OCI-LY7 (cell line): Measurements from ENCODE around the gene AMBP. TPM values are rescaled to one million over a fixed set of nuclear protein-coding genes. Genes with fewer than 3 reads are reported as not detected.

Source experiments
- BruUV-seq: library from RNA; stranded (reverse); fragments of 400-500 nt; replicated peaks from 2 replicates; lab custom pipeline; 2021; lab: Mats Ljungman, UMichigan
- CTCF ChIA-PET: fragments of 300-600 bp; sonication (Branson Sonifier 250); formaldehyde crosslinking; loops from one replicate; lab custom pipeline; 2022; ENCODE audit warnings: antibody characterized with exemption; ENCODE audit not compliant: unreplicated experiment; lab: Charles Lee
- POLR2A ChIA-PET: fragments of 300-600 bp; sonication (Branson Sonifier 250); formaldehyde crosslinking; loops from one replicate; lab custom pipeline; 2022; ENCODE audit warnings: antibody characterized with exemption; lab: Charles Lee
- DNase-seq: peaks from one replicate; pipeline ENCODE4 v3.0.0-alpha.2; 2015; ENCODE audit warnings: low spot score
- H2AFZ ChIP-seq: fragments of 200-600 bp; sonication (generic), shearing (Covaris generic); 2 replicates; pipeline ENCODE4 v1.6.1; 2014; ENCODE audit warnings: mild to moderate bottlenecking, antibody characterized with exemption, low read length, moderate library complexity
- H3K27ac ChIP-seq: fragments of 200-600 bp; sonication (generic); 2 replicates; pipeline ENCODE4 v1.5.1; 2014; ENCODE audit warnings: mixed run types, low read depth, mild to moderate bottlenecking, moderate library complexity, low read length, inconsistent platforms; ENCODE audit not compliant: poor library complexity, severe bottlenecking
- H3K36me3 ChIP-seq: fragments of 200-600 bp; sonication (generic); 2 replicates; pipeline ENCODE4 v1.6.1; 2014; ENCODE audit warnings: mild to moderate bottlenecking, antibody characterized with exemption, low read length, moderate library complexity, mixed read lengths; ENCODE audit not compliant: insufficient read depth
- H3K4me1 ChIP-seq: fragments of 200-600 bp; sonication (generic); 2 replicates; pipeline ENCODE4 v1.5.1; 2014; ENCODE audit warnings: mild to moderate bottlenecking, low read length; ENCODE audit not compliant: insufficient read depth, poor library complexity, severe bottlenecking
- H3K4me2 ChIP-seq: fragments of 200-600 bp; sonication (generic); 2 replicates; pipeline ENCODE4 v1.6.1; 2014; ENCODE audit warnings: mild to moderate bottlenecking, low read length
- H3K4me3 ChIP-seq: fragments of 200-600 bp; sonication (generic); 2 replicates; pipeline ENCODE4 v1.5.1; 2014; ENCODE audit warnings: mild to moderate bottlenecking, low read depth, low read length; ENCODE audit not compliant: poor library complexity, severe bottlenecking
- H3K79me2 ChIP-seq: fragments of 200-600 bp; sonication (generic); 2 replicates; pipeline ENCODE4 v1.6.1; 2016; ENCODE audit warnings: low read depth, mild to moderate bottlenecking, low read length, moderate library complexity, mixed read lengths; ENCODE audit not compliant: insufficient read depth
- H3K9me2 ChIP-seq: fragments of 200-600 bp; sonication (generic); 2 replicates; pipeline ENCODE4 v1.6.1; 2016; ENCODE audit warnings: mild to moderate bottlenecking, low read length, mixed read lengths; ENCODE audit not compliant: insufficient read depth
- H3K9me3 ChIP-seq: fragments of 200-600 bp; sonication (generic); 2 replicates; pipeline ENCODE4 v1.6.1; 2014; ENCODE audit warnings: mild to moderate bottlenecking, mixed run types, low read length, mixed read lengths
- H4K20me1 ChIP-seq: fragments of 200-600 bp; sonication (generic); 2 replicates; pipeline ENCODE4 v1.6.1; 2014; ENCODE audit warnings: mild to moderate bottlenecking, antibody characterized with exemption, low read length, moderate library complexity, mixed read lengths; ENCODE audit not compliant: insufficient read depth
- EZH2phosphoT487 ChIP-seq: fragments of 200-600 bp; sonication (generic); IDR thresholded peaks from 2 replicates; pipeline ENCODE4 v1.6.1; 2018; ENCODE audit warnings: low read depth, borderline replicate concordance, mild to moderate bottlenecking, mixed run types, antibody characterized with exemption, low read length, moderate library complexity, mixed read lengths
- intact Hi-C: fragments of 100-400 bp; cut with micrococcal nuclease; formaldehyde crosslinking; loops from one replicate; pipeline ENCODE4 v1.10.0; 2022; ENCODE audit not compliant: unreplicated experiment
- total RNA-seq, 2 experiments: library from RNA; depleted of rRNA in 1 of 2; stranded (reverse); fragments of >200 nt in 1 of 2; shearing (Covaris generic) in 1 of 2; gene quantifications; 2 replicates each; pipeline ENCODE4 v1.2.3, GENCODE V29; 2014 to 2022
- TF ChIP-seq, protein P1 (sequence below): fragments of 200-600 bp; sonication (generic); conservative IDR thresholded peaks from 2 replicates; pipeline ENCODE4 v1.5.1; 2014; ENCODE audit warnings: mild to moderate bottlenecking, antibody characterized with exemption, low read length, moderate library complexity, mixed read lengths

AMBP gene
- total RNA-seq, 2 experiments from 2014 or later: not detected

DNA sequence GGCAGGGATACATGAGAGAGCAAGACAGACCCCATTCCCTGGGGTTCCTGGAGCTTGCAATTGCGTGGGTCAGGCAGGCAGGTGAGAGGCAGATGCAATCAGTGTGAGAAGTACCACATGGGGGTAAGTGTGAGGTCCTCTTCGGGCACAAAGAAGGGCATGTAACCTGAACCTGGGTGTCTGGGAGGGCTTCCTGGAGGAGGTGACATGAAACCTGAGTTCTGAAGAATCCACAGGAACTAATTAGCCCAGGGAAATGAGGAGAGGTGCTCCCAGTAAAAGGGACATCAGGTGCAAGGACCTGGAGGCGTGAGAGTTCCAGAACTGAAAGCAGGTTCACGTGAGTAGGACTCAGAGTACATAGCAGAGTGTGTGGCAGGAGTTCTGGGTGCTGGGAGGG, 2.5 kb downstream of the AMBP start:
- no peak for DNase-seq
- intact Hi-C loops: no loop called here
- H3K4me3 ChIP-seq: no peak overlapping the region
- H3K4me1 ChIP-seq: no peaks in the 10 kb centered on the region
- H3K27ac ChIP-seq: no peak overlapping the region
- H3K4me2 ChIP-seq: no peak overlapping the region
- BruUV-seq: no TSS peak
- TF ChIP-seq, protein P1, sequence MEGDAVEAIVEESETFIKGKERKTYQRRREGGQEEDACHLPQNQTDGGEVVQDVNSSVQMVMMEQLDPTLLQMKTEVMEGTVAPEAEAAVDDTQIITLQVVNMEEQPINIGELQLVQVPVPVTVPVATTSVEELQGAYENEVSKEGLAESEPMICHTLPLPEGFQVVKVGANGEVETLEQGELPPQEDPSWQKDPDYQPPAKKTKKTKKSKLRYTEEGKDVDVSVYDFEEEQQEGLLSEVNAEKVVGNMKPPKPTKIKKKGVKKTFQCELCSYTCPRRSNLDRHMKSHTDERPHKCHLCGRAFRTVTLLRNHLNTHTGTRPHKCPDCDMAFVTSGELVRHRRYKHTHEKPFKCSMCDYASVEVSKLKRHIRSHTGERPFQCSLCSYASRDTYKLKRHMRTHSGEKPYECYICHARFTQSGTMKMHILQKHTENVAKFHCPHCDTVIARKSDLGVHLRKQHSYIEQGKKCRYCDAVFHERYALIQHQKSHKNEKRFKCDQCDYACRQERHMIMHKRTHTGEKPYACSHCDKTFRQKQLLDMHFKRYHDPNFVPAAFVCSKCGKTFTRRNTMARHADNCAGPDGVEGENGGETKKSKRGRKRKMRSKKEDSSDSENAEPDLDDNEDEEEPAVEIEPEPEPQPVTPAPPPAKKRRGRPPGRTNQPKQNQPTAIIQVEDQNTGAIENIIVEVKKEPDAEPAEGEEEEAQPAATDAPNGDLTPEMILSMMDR: no peak
- no peak for TF ChIP-seq EZH2phosphoT487
- ChIA-PET POLR2A (no interaction called here), CTCF (no interaction called here)
- H3K79me2 ChIP-seq: no peaks in the 10 kb centered on the region
- H2AFZ ChIP-seq: no peak overlapping the region
- no peaks in the 10 kb centered on the region for H3K36me3 ChIP-seq
- no peaks in the 10 kb centered on the region for H4K20me1 ChIP-seq
- H3K9me2 ChIP-seq: no peaks in the 10 kb centered on the region
- H3K9me3 ChIP-seq: no peaks in the 10 kb centered on the region

DNA sequence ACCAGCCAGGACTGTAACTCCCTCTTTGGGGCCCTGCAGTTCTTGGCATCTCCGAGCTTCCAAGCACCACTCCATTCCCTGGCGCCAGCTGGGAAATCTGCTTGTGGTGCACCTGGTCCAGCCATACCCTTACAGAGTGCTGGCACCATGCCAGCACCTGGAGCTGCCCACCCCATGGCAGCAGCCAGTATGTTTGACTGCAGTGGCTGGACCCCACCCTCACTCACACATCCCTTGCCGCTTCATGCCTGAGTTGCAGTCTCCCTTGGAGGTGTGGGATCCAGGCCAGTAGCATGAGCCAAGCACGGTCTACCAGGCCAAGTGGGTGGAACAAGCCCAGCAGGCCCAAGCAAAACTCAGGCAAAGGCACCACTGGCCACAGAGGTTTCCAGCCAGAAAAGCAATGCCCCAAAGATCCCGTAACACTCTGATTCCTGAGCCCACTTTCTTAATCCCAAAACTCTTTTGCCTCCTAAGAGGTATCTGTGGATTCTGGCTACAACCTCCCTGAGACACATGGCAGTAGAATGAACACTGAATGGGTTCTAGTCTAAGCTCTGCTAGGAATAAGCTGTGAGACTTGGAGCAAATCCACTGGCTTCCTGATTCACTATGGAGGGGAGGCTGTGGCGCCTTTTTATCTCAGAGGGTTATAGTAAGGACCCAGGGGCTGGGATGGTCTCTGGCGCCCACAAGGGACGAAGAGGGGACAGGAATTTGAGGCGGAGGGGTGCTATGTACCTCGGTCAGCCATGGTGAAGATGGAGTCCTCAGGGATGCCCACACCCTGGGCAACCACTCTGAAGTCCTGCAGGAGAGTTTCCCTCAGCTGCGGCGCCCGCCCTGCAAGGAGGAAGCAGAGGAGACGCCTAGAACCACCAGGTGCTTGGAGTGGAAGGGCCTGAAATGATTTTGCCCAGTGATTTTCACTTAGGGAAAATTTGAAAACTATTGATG, 5.6 kb downstream of the AMBP start:
- no peak overlapping the region for H3K4me3 ChIP-seq

More for the DNA sequence above, 5.6 kb downstream of the AMBP start:
- Histone ChIP-seq H3K36me3 (no peaks in the 10 kb centered on the region), H3K27ac (no peak overlapping the region), H3K9me3 (no peaks in the 10 kb centered on the region), H4K20me1 (no peaks in the 10 kb centered on the region), H3K4me2 (no peak overlapping the region), H3K79me2 (no peaks in the 10 kb centered on the region), H3K4me1 (no peaks in the 10 kb centered on the region), H2AFZ (no peak overlapping the region), H3K9me2 (no peaks in the 10 kb centered on the region)
- CTCF ChIA-PET: interaction anchor here (1.0 kb wide), 1 partner anchor 10 kb away, joined by 4 read pairs; no protein-coding TSS in a partner anchor
- no TSS peak for BruUV-seq
- TF ChIP-seq, protein P1: no peak
- no peak for TF ChIP-seq EZH2phosphoT487
- no peak for DNase-seq
- intact Hi-C loops: no loop called here
- POLR2A ChIA-PET: interaction anchor here (0.8 kb wide), 1 partner anchor 37 kb away, joined by 3 read pairs; no protein-coding TSS in a partner anchor
